ENCODE results near the gene PGLYRP3. TPM values are rescaled to one million over a fixed set of nuclear protein-coding genes. Genes with fewer than 3 reads are reported as not detected.

Gene PGLYRP3
- total and polyA plus RNA-seq, 2 of the 13 experiments (the other 11 are each of a cell fraction or from before 2014, with no cell fraction given) = not detected

DNA sequence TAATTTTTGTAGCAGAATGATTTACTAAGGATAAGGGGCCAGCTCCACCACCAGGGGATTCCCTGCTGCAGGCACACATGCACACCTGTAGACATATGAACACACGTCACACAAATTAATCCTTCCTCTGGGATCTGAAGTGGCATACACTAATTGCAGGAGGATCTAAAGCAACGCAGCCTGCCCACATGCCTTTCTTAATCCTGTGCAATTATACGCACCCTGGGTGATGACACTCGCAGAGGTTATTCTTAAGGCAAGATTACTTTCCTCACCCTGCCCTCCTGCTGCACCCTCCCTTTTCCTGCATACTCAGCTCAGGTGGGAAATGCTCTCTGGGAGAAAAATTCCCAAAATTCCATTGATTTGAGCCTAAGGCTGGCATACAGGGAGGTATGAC is 60.8 kb downstream of the PGLYRP3 start:
- H3K9me3 ChIP-seq (ENCODE audit: low read length) = no peaks in the 10 kb centered on the region
- no peak overlapping the region for H3K27ac ChIP-seq (ENCODE audit: extremely low read length, insufficient read depth, low read length)
- 48% methylated on average over 4 of the region's 4 CpGs for WGBS (ENCODE audit: low lambda C conversion rate)
- H3K79me2 ChIP-seq (ENCODE audit: insufficient read depth, low read length) = no peaks in the 10 kb centered on the region
- DNase-seq (ENCODE audit: low spot score) (no peak), ATAC-seq (no peak), FAIRE-seq (no peak)
- no peaks in the 10 kb centered on the region for H4K20me1 ChIP-seq (ENCODE audit: insufficient read depth, low read length)
- no peaks in the 10 kb centered on the region for H3K36me3 ChIP-seq (replicated peaks in 1 of 2; ENCODE audit: control insufficient read depth in 1 of 2, insufficient read depth in 2 of 2, low read length in 2 of 2)
- no peak overlapping the region for H3K4me2 ChIP-seq (ENCODE audit: low read depth, low read length)
- H3K4me3 ChIP-seq (replicated peaks in 1 of 3; ENCODE audit: insufficient read depth in 1 of 3, low read depth in 2 of 3, low read length in 3 of 3) = no peak overlapping the region
- in situ Hi-C loops (cut with HindIII; ENCODE audit: extremely low pct_ligation_motif_present, low pct_unique_long_range_greater_than_20kb) = no loop called here
- no peaks in the 10 kb centered on the region for H3K27me3 ChIP-seq (ENCODE audit: control insufficient read depth in 1 of 2, insufficient read depth in 2 of 2, low read length in 2 of 2)
- no peak for TF ChIP-seq NR2F1 (CRISPR knock-in tag; IDR thresholded peaks at IDR 0.05)
- TF ChIP-seq ZNF605 (CRISPR knock-in tag; IDR thresholded peaks at IDR 0.05) = no peak
- TF ChIP-seq KAT2B (IDR thresholded peaks at IDR 0.05; ENCODE audit: borderline replicate concordance, low read depth, low read length) = no peak
- H2AFZ ChIP-seq (ENCODE audit: low read length) = no peak overlapping the region
- no peak overlapping the region for H3K9ac ChIP-seq (ENCODE audit: insufficient read depth, low read depth, low read length)
- POLR2A ChIA-PET = no interaction called here
- no TSS peak for BruUV-seq (replicated peaks)
- no peaks in the 10 kb centered on the region for H3K4me1 ChIP-seq (ENCODE audit: insufficient read depth, low read length)
- intact Hi-C loops (cut with micrococcal nuclease; ENCODE audit: unreplicated experiment) = no loop called here
- CTCF ChIA-PET (ENCODE audit: low intra/inter-chr PET ratio, low total read pairs) = no interaction called here

DNA sequence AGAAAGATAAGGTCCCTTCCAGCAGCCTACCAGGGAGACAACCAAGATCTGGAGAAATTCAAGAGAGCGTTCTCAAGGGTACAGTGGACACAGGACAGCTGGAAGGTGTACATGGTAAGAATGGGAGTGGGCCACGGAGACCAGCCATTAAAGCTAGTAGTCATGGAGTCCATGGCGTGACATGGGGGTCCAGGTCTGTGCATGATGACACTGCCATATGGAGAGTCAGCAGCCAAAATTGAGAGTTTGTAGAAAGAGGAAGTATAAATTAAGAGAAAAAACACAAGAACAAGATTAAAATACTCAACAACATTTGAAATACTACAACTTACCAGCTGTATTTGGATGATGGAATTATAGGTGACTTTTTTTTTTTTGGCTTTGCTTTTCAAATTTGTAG is 61.2 kb downstream of the PGLYRP3 start:
- in situ Hi-C loops (cut with HindIII; ENCODE audit: extremely low pct_ligation_motif_present, low pct_unique_long_range_greater_than_20kb) = no loop called here
- no peaks in the 10 kb centered on the region for H3K4me1 ChIP-seq (ENCODE audit: insufficient read depth, low read length)
- no peaks in the 10 kb centered on the region for H3K79me2 ChIP-seq (ENCODE audit: insufficient read depth, low read length)
- H3K36me3 ChIP-seq (replicated peaks in 1 of 2; ENCODE audit: control insufficient read depth in 1 of 2, insufficient read depth in 2 of 2, low read length in 2 of 2) = no peaks in the 10 kb centered on the region
- H3K27ac ChIP-seq (ENCODE audit: extremely low read length, insufficient read depth, low read length) = no peak overlapping the region
- no peaks in the 10 kb centered on the region for H3K9me3 ChIP-seq (ENCODE audit: low read length)
- H2AFZ ChIP-seq (ENCODE audit: low read length) = no peak overlapping the region
- WGBS (ENCODE audit: low lambda C conversion rate) = 8% methylated on average over 3 of the region's 3 CpGs
- no peak overlapping the region for H3K4me3 ChIP-seq (replicated peaks in 1 of 3; ENCODE audit: insufficient read depth in 1 of 3, low read depth in 2 of 3, low read length in 3 of 3)
- H3K9ac ChIP-seq (ENCODE audit: insufficient read depth, low read depth, low read length) = no peak overlapping the region
- no peak overlapping the region for H3K4me2 ChIP-seq (ENCODE audit: low read depth, low read length)
- ATAC-seq (no peak), DNase-seq (ENCODE audit: low spot score) (no peak), FAIRE-seq (no peak)
- ChIA-PET POLR2A (no interaction called here), CTCF (ENCODE audit: low intra/inter-chr PET ratio, low total read pairs) (no interaction called here)
- no TSS peak for BruUV-seq (replicated peaks)
- no peaks in the 10 kb centered on the region for H4K20me1 ChIP-seq (ENCODE audit: insufficient read depth, low read length)
- no peaks in the 10 kb centered on the region for H3K27me3 ChIP-seq (ENCODE audit: control insufficient read depth in 1 of 2, insufficient read depth in 2 of 2, low read length in 2 of 2)
- intact Hi-C loops (cut with micrococcal nuclease; ENCODE audit: unreplicated experiment) = no loop called here
- TF ChIP-seq, protein P1, sequence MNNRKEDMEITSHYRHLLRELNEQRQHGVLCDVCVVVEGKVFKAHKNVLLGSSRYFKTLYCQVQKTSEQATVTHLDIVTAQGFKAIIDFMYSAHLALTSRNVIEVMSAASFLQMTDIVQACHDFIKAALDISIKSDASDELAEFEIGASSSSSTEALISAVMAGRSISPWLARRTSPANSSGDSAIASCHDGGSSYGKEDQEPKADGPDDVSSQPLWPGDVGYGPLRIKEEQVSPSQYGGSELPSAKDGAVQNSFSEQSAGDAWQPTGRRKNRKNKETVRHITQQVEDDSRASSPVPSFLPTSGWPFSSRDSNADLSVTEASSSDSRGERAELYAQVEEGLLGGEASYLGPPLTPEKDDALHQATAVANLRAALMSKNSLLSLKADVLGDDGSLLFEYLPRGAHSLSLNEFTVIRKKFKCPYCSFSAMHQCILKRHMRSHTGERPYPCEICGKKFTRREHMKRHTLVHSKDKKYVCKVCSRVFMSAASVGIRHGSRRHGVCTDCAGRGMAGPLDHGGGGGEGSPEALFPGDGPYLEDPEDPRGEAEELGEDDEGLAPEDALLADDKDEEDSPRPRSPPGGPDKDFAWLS (CRISPR knock-in tag; IDR thresholded peaks at IDR 0.05; ENCODE audit: borderline replicate concordance) = no peak
- TF ChIP-seq NFYB (CRISPR knock-in tag; IDR thresholded peaks at IDR 0.05) (no peak), SP4 (CRISPR knock-in tag; IDR thresholded peaks at IDR 0.05) (no peak), XBP1 (CRISPR knock-in tag; IDR thresholded peaks at IDR 0.05) (no peak), ZSCAN22 (CRISPR knock-in tag; IDR thresholded peaks at IDR 0.05) (no peak)
- TF ChIP-seq, protein P2, sequence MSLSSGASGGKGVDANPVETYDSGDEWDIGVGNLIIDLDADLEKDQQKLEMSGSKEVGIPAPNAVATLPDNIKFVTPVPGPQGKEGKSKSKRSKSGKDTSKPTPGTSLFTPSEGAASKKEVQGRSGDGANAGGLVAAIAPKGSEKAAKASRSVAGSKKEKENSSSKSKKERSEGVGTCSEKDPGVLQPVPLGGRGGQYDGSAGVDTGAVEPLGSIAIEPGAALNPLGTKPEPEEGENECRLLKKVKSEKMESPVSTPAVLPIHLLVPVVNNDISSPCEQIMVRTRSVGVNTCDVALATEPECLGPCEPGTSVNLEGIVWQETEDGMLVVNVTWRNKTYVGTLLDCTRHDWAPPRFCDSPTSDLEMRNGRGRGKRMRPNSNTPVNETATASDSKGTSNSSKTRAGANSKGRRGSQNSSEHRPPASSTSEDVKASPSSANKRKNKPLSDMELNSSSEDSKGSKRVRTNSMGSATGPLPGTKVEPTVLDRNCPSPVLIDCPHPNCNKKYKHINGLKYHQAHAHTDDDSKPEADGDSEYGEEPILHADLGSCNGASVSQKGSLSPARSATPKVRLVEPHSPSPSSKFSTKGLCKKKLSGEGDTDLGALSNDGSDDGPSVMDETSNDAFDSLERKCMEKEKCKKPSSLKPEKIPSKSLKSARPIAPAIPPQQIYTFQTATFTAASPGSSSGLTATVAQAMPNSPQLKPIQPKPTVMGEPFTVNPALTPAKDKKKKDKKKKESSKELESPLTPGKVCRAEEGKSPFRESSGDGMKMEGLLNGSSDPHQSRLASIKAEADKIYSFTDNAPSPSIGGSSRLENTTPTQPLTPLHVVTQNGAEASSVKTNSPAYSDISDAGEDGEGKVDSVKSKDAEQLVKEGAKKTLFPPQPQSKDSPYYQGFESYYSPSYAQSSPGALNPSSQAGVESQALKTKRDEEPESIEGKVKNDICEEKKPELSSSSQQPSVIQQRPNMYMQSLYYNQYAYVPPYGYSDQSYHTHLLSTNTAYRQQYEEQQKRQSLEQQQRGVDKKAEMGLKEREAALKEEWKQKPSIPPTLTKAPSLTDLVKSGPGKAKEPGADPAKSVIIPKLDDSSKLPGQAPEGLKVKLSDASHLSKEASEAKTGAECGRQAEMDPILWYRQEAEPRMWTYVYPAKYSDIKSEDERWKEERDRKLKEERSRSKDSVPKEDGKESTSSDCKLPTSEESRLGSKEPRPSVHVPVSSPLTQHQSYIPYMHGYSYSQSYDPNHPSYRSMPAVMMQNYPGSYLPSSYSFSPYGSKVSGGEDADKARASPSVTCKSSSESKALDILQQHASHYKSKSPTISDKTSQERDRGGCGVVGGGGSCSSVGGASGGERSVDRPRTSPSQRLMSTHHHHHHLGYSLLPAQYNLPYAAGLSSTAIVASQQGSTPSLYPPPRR (CRISPR knock-in tag; IDR thresholded peaks at IDR 0.05; ENCODE audit: borderline replicate concordance) = no peak
- TF ChIP-seq, protein P3, sequence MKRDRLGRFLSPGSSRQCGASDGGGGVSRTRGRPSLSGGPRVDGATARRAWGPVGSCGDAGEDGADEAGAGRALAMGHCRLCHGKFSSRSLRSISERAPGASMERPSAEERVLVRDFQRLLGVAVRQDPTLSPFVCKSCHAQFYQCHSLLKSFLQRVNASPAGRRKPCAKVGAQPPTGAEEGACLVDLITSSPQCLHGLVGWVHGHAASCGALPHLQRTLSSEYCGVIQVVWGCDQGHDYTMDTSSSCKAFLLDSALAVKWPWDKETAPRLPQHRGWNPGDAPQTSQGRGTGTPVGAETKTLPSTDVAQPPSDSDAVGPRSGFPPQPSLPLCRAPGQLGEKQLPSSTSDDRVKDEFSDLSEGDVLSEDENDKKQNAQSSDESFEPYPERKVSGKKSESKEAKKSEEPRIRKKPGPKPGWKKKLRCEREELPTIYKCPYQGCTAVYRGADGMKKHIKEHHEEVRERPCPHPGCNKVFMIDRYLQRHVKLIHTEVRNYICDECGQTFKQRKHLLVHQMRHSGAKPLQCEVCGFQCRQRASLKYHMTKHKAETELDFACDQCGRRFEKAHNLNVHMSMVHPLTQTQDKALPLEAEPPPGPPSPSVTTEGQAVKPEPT (CRISPR knock-in tag; IDR thresholded peaks at IDR 0.05; ENCODE audit: low read depth) = no peak
